ENCODE results near the gene TMEM201. TPM values are rescaled to one million over a fixed set of nuclear protein-coding genes. Genes with fewer than 3 reads are reported as not detected.

Gene TMEM201
- total RNA-seq, 1 donor from 2014 or later, result 6.8 TPM

GRCh38 chr1:9597361-9598315, 8.9 kb downstream of the TMEM201 start:
- Histone ChIP-seq H3K9me3 (ENCODE audit: control insufficient read depth in 3 of 3, low read length in 3 of 3) (no peaks in the 10 kb centered on the region), H3K27me3 (ENCODE audit: control insufficient read depth in 3 of 3, insufficient read depth in 3 of 3, low read length in 3 of 3) (no peaks in the 10 kb centered on the region), H3K4me3 (ENCODE audit: low read length in 3 of 3) (no peak overlapping the region), H3K27ac (ENCODE audit: low read depth, low read length) (no peak overlapping the region), H3K36me3 (ENCODE audit: control insufficient read depth in 3 of 3, insufficient read depth in 3 of 3, low read length in 3 of 3) (peaks cover 37 to 42% (median 37%) of the 10 kb centered on the region in 3 donors), H3K4me1 (ENCODE audit: control insufficient read depth in 3 of 3, insufficient read depth in 3 of 3, low read length in 3 of 3) (peaks cover 35 to 42% (median 40%) of the 10 kb centered on the region in 3 donors), H3K9ac (ENCODE audit: low read depth in 1 of 3, low read length in 3 of 3) (peak overlapping the region in 1 of 3 donors; percentile 25)

GRCh38 chr1:9598316-9598700, 9.6 kb downstream of the TMEM201 start:
- no peak overlapping the region for H3K9ac ChIP-seq (ENCODE audit: low read depth in 1 of 3, low read length in 3 of 3)
- peaks cover 29 to 35% (median 34%) of the 10 kb centered on the region in 3 donors for H3K4me1 ChIP-seq (ENCODE audit: control insufficient read depth in 3 of 3, insufficient read depth in 3 of 3, low read length in 3 of 3)
- H3K4me3 ChIP-seq (ENCODE audit: low read length in 3 of 3), result no peak overlapping the region
- peaks cover 43 to 48% (median 43%) of the 10 kb centered on the region in 3 donors for H3K36me3 ChIP-seq (ENCODE audit: control insufficient read depth in 3 of 3, insufficient read depth in 3 of 3, low read length in 3 of 3)
- no peak overlapping the region for H3K27ac ChIP-seq (ENCODE audit: low read depth, low read length)
- H3K27me3 ChIP-seq (ENCODE audit: control insufficient read depth in 3 of 3, insufficient read depth in 3 of 3, low read length in 3 of 3), result no peaks in the 10 kb centered on the region
- no peaks in the 10 kb centered on the region for H3K9me3 ChIP-seq (ENCODE audit: control insufficient read depth in 3 of 3, low read length in 3 of 3)

- Histone ChIP-seq H3K36me3 (ENCODE audit: control insufficient read depth in 3 of 3, insufficient read depth in 3 of 3, low read length in 3 of 3) (peaks cover 54 to 61% (median 55%) of the 10 kb centered on the region in 3 donors), H3K9ac (ENCODE audit: low read depth in 1 of 3, low read length in 3 of 3) (peak overlapping the region in 1 of 3 donors; percentile 3)
Measured at GRCh38 chr1:9599741-9600140, 11.0 kb downstream of the TMEM201 start.

GRCh38 chr1:9600861-9601834, 12.4 kb downstream of the TMEM201 start:
- Histone ChIP-seq H3K4me1 (ENCODE audit: control insufficient read depth in 3 of 3, insufficient read depth in 3 of 3, low read length in 3 of 3) (peaks cover 7 to 8% (median 7%) of the 10 kb centered on the region in 3 donors), H3K36me3 (ENCODE audit: control insufficient read depth in 3 of 3, insufficient read depth in 3 of 3, low read length in 3 of 3) (peaks cover 57 to 61% (median 58%) of the 10 kb centered on the region in 3 donors), H3K9ac (ENCODE audit: low read depth in 1 of 3, low read length in 3 of 3) (no peak overlapping the region), H3K27me3 (ENCODE audit: control insufficient read depth in 3 of 3, insufficient read depth in 3 of 3, low read length in 3 of 3) (no peaks in the 10 kb centered on the region), H3K9me3 (ENCODE audit: control insufficient read depth in 3 of 3, low read length in 3 of 3) (no peaks in the 10 kb centered on the region), H3K4me3 (ENCODE audit: low read length in 3 of 3) (no peak overlapping the region), H3K27ac (ENCODE audit: low read depth, low read length) (no peak overlapping the region)

More at GRCh38 chr1:9599741-9600140, 11.0 kb downstream of the TMEM201 start:
- H3K27ac ChIP-seq (ENCODE audit: low read depth, low read length), result no peak overlapping the region
- H3K4me3 ChIP-seq (ENCODE audit: low read length in 3 of 3), result no peak overlapping the region
- H3K27me3 ChIP-seq (ENCODE audit: control insufficient read depth in 3 of 3, insufficient read depth in 3 of 3, low read length in 3 of 3), result no peaks in the 10 kb centered on the region
- H3K9me3 ChIP-seq (ENCODE audit: control insufficient read depth in 3 of 3, low read length in 3 of 3), result no peaks in the 10 kb centered on the region
- H3K4me1 ChIP-seq (ENCODE audit: control insufficient read depth in 3 of 3, insufficient read depth in 3 of 3, low read length in 3 of 3), result peaks cover 17 to 21% (median 19%) of the 10 kb centered on the region in 3 donors

GRCh38 chr1:9601942-9602793, 13.5 kb downstream of the TMEM201 start:
- no peak overlapping the region for H3K4me3 ChIP-seq (ENCODE audit: low read length in 3 of 3)
- no peak overlapping the region for H3K27ac ChIP-seq (ENCODE audit: low read depth, low read length)
- peaks cover 0 to 4% (median 0%) of the 10 kb centered on the region in 3 donors for H3K4me1 ChIP-seq (ENCODE audit: control insufficient read depth in 3 of 3, insufficient read depth in 3 of 3, low read length in 3 of 3)
- H3K36me3 ChIP-seq (ENCODE audit: control insufficient read depth in 3 of 3, insufficient read depth in 3 of 3, low read length in 3 of 3), result peaks cover 52 to 56% (median 53%) of the 10 kb centered on the region in 3 donors
- H3K9me3 ChIP-seq (ENCODE audit: control insufficient read depth in 3 of 3, low read length in 3 of 3), result no peaks in the 10 kb centered on the region
- H3K9ac ChIP-seq (ENCODE audit: low read depth in 1 of 3, low read length in 3 of 3), result no peak overlapping the region
- H3K27me3 ChIP-seq (ENCODE audit: control insufficient read depth in 3 of 3, insufficient read depth in 3 of 3, low read length in 3 of 3), result no peaks in the 10 kb centered on the region

- peaks cover 0 to 4% (median 0%) of the 10 kb centered on the region in 3 donors for H3K4me1 ChIP-seq (ENCODE audit: control insufficient read depth in 3 of 3, insufficient read depth in 3 of 3, low read length in 3 of 3)
- H3K27ac ChIP-seq (ENCODE audit: low read depth, low read length), result no peak overlapping the region
- peaks cover 47 to 54% (median 48%) of the 10 kb centered on the region in 3 donors for H3K36me3 ChIP-seq (ENCODE audit: control insufficient read depth in 3 of 3, insufficient read depth in 3 of 3, low read length in 3 of 3)
- H3K27me3 ChIP-seq (ENCODE audit: control insufficient read depth in 3 of 3, insufficient read depth in 3 of 3, low read length in 3 of 3), result no peaks in the 10 kb centered on the region
- no peak overlapping the region for H3K4me3 ChIP-seq (ENCODE audit: low read length in 3 of 3)
- H3K9ac ChIP-seq (ENCODE audit: low read depth in 1 of 3, low read length in 3 of 3), result no peak overlapping the region
- H3K9me3 ChIP-seq (ENCODE audit: control insufficient read depth in 3 of 3, low read length in 3 of 3), result no peaks in the 10 kb centered on the region
Measured at GRCh38 chr1:9602794-9603167, 14.1 kb downstream of the TMEM201 start.

GRCh38 chr1:9603307-9603706, 14.6 kb downstream of the TMEM201 start:
- no peak overlapping the region for H3K4me3 ChIP-seq (ENCODE audit: low read length in 3 of 3)
- H3K27ac ChIP-seq (ENCODE audit: low read depth, low read length), result no peak overlapping the region
- peaks cover 43 to 55% (median 44%) of the 10 kb centered on the region in 3 donors for H3K36me3 ChIP-seq (ENCODE audit: control insufficient read depth in 3 of 3, insufficient read depth in 3 of 3, low read length in 3 of 3)

GRCh38 chr1:9603766-9604753, 15.3 kb downstream of the TMEM201 start:
- peak overlapping the region in 1 of 3 donors; percentile 25 for H3K9ac ChIP-seq (ENCODE audit: low read depth in 1 of 3, low read length in 3 of 3)
- H3K4me1 ChIP-seq (ENCODE audit: control insufficient read depth in 3 of 3, insufficient read depth in 3 of 3, low read length in 3 of 3), result peaks cover 0 to 4% (median 0%) of the 10 kb centered on the region in 3 donors
- H3K27ac ChIP-seq (ENCODE audit: low read depth, low read length), result no peak overlapping the region
- H3K9me3 ChIP-seq (ENCODE audit: control insufficient read depth in 3 of 3, low read length in 3 of 3), result no peaks in the 10 kb centered on the region
- H3K36me3 ChIP-seq (ENCODE audit: control insufficient read depth in 3 of 3, insufficient read depth in 3 of 3, low read length in 3 of 3), result peaks cover 49 to 58% (median 49%) of the 10 kb centered on the region in 3 donors
- H3K27me3 ChIP-seq (ENCODE audit: control insufficient read depth in 3 of 3, insufficient read depth in 3 of 3, low read length in 3 of 3), result no peaks in the 10 kb centered on the region
- no peak overlapping the region for H3K4me3 ChIP-seq (ENCODE audit: low read length in 3 of 3)

More at GRCh38 chr1:9603307-9603706, 14.6 kb downstream of the TMEM201 start:
- H3K9ac ChIP-seq (ENCODE audit: low read depth in 1 of 3, low read length in 3 of 3), result no peak overlapping the region
- H3K4me1 ChIP-seq (ENCODE audit: control insufficient read depth in 3 of 3, insufficient read depth in 3 of 3, low read length in 3 of 3), result peaks cover 0 to 4% (median 0%) of the 10 kb centered on the region in 3 donors
- H3K27me3 ChIP-seq (ENCODE audit: control insufficient read depth in 3 of 3, insufficient read depth in 3 of 3, low read length in 3 of 3), result no peaks in the 10 kb centered on the region
- no peaks in the 10 kb centered on the region for H3K9me3 ChIP-seq (ENCODE audit: control insufficient read depth in 3 of 3, low read length in 3 of 3)

All from skeletal muscle tissue (tissue), 4 donors.